Caco-2 (cell line): ENCODE measurements around the gene STON2. TPM values are rescaled to one million over a fixed set of nuclear protein-coding genes. Genes with fewer than 3 reads are reported as not detected.

Experiments used
- BruUV-seq: library from RNA; stranded (reverse); fragments of 400-500 nt; replicated peaks from 2 replicates; lab custom pipeline; 2021; lab: Mats Ljungman, UMichigan
- CTCF ChIA-PET: fragments of 300-600 bp; sonication (Branson Sonifier 250); formaldehyde crosslinking; loops from one replicate; lab custom pipeline; 2022; ENCODE audit warnings: antibody characterized with exemption; lab: Charles Lee
- POLR2A ChIA-PET: fragments of 300-600 bp; sonication (Branson Sonifier 250); formaldehyde crosslinking; loops from one replicate; lab custom pipeline; 2022; ENCODE audit warnings: antibody characterized with exemption; lab: Charles Lee
- DNase-seq, 2 experiments: peaks; one replicate each; pipeline versions ENCODE4 v3.0.0 to v3.0.0-alpha.2; 2020 to 2022
- H3K27me3 ChIP-seq: replicated peaks from 2 replicates; pipeline ENCODE4 v1.6.0; 2011; ENCODE audit warnings: low read length; ENCODE audit not compliant: control insufficient read depth, insufficient read depth
- H3K36me3 ChIP-seq: 2 replicates; pipeline ENCODE4 v1.5.1; 2011; ENCODE audit warnings: low read length; ENCODE audit not compliant: control insufficient read depth, insufficient read depth
- H3K4me1 ChIP-seq: fragments of 250-450 bp; sonication (Bioruptor Pico); 2 replicates; pipeline ENCODE4 v1.5.1; 2020; ENCODE audit warnings: mild to moderate bottlenecking
- H3K4me3 ChIP-seq: 2 replicates; pipeline ENCODE4 v1.5.1; 2011; ENCODE audit warnings: low read depth, mild to moderate bottlenecking, control low read depth, low read length
- H3K9me3 ChIP-seq: fragments of 250-450 bp; sonication (Bioruptor Pico); 2 replicates; pipeline ENCODE4 v1.5.1; 2020; ENCODE audit warnings: mild to moderate bottlenecking, moderate library complexity
- H3K27ac Mint-ChIP-seq: one replicate; pipeline ENCODE4 v1.8.0; 2022; ENCODE audit warnings: mixed read lengths; ENCODE audit not compliant: unreplicated experiment
- H3K27me3 Mint-ChIP-seq: one replicate; pipeline ENCODE4 v1.8.0; 2022; ENCODE audit warnings: mixed read lengths; ENCODE audit not compliant: insufficient read depth, unreplicated experiment
- H3K36me3 Mint-ChIP-seq: one replicate; pipeline ENCODE4 v1.8.0; 2022; ENCODE audit warnings: mild to moderate bottlenecking, mixed read lengths; ENCODE audit not compliant: insufficient read depth, unreplicated experiment
- H3K4me1 Mint-ChIP-seq: one replicate; pipeline ENCODE4 v1.8.0; 2022; ENCODE audit warnings: low read depth, mixed read lengths; ENCODE audit not compliant: unreplicated experiment
- H3K4me3 Mint-ChIP-seq: one replicate; pipeline ENCODE4 v1.8.0; 2022; ENCODE audit warnings: mild to moderate bottlenecking, moderate library complexity, mixed read lengths; ENCODE audit not compliant: unreplicated experiment
- H3K9me3 Mint-ChIP-seq: one replicate; pipeline ENCODE4 v1.8.0; 2022; ENCODE audit warnings: mixed read lengths; ENCODE audit not compliant: unreplicated experiment
- intact Hi-C: fragments of 100-400 bp; cut with micrococcal nuclease; formaldehyde crosslinking; loops from one replicate; pipeline ENCODE4 v1.10.0; 2022; ENCODE audit not compliant: unreplicated experiment
- total RNA-seq: library from RNA; stranded (reverse); gene quantifications from 2 replicates; pipeline ENCODE4 v1.2.3, GENCODE V29; 2022
- TF ChIP-seq, protein P1 (sequence below), 2 experiments: fragments of 200-600 bp in 1 of 2; IDR thresholded peaks; 1 replicate in 1 of 2; 2 replicates in 1 of 2; pipeline versions ENCODE4 v1.5.1 to v1.8.0; 2011 to 2022; ENCODE audit warnings: antibody characterized with exemption in 1 of 2, control low read depth in 1 of 2, inconsistent platforms in 1 of 2, low read depth in 1 of 2, low read length in 1 of 2, mild to moderate bottlenecking in 1 of 2, moderate library complexity in 1 of 2; ENCODE audit not compliant: insufficient read depth in 1 of 2, severe bottlenecking in 1 of 2, unreplicated experiment in 1 of 2

Gene STON2
- total RNA-seq, 1 experiment from 2014 or later: 43.5 TPM

DNA sequence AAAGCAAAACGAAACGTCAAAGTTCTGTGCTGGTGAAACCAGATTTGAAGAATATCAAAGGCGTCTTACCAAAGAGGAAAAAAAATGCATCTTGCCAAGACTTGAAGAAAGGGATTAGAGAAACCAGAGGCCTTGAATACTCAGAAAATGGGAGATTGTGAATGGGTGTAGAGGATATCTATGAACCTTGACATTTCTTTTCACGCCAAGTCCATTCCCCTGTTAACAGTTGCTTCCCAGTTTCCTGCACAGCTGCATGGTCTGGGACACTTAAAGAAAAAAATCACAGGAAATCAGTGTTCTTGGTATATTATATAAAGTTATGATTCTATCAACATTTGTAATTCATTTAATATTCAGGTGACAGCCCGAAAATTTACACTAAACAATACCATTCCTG, 178.0 kb downstream of the STON2 start:
- peak overlapping the region; percentile 54 for H3K4me3 ChIP-seq
- Mint-ChIP-seq H3K4me3 (peak overlapping the region; percentile 97), H3K4me1 (peaks cover 9% of the 10 kb centered on the region), H3K36me3 (peaks cover 27% of the 10 kb centered on the region), H3K27ac (peak overlapping the region; percentile 98), H3K9me3 (no peaks in the 10 kb centered on the region), H3K27me3 (peaks cover 3% of the 10 kb centered on the region)
- TF ChIP-seq, protein P1, sequence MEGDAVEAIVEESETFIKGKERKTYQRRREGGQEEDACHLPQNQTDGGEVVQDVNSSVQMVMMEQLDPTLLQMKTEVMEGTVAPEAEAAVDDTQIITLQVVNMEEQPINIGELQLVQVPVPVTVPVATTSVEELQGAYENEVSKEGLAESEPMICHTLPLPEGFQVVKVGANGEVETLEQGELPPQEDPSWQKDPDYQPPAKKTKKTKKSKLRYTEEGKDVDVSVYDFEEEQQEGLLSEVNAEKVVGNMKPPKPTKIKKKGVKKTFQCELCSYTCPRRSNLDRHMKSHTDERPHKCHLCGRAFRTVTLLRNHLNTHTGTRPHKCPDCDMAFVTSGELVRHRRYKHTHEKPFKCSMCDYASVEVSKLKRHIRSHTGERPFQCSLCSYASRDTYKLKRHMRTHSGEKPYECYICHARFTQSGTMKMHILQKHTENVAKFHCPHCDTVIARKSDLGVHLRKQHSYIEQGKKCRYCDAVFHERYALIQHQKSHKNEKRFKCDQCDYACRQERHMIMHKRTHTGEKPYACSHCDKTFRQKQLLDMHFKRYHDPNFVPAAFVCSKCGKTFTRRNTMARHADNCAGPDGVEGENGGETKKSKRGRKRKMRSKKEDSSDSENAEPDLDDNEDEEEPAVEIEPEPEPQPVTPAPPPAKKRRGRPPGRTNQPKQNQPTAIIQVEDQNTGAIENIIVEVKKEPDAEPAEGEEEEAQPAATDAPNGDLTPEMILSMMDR (IDR thresholded peaks at IDR 0.05; ENCODE audit: insufficient read depth in 1 of 2, low read depth in 1 of 2, low read length in 1 of 2, severe bottlenecking in 1 of 2, unreplicated experiment in 1 of 2): no peak
- intact Hi-C loops: loop anchor here (5.0 kb wide), 1 partner anchor 310 kb away; the partner anchor contains the start of gene SEL1L
- POLR2A ChIA-PET: no interaction called here
- H3K9me3 ChIP-seq: no peaks in the 10 kb centered on the region
- H3K27me3 ChIP-seq: no peaks in the 10 kb centered on the region
- CTCF ChIA-PET: no interaction called here
- peaks cover 23% of the 10 kb centered on the region for H3K4me1 ChIP-seq
- no peak for DNase-seq
- BruUV-seq: no TSS peak
- H3K36me3 ChIP-seq: no peaks in the 10 kb centered on the region

GRCh38 chr14:81221579-81222102, 178.5 kb downstream of the STON2 start:
- intact Hi-C loops: loop anchor here (2.0 to 5.0 kb wide), 3 partner anchors 215 to 311 kb away; partner anchors contain the start of gene SEL1L
- Mint-ChIP-seq H3K27ac (peak overlapping the region; percentile 98), H3K9me3 (no peaks in the 10 kb centered on the region), H3K27me3 (peaks cover 3% of the 10 kb centered on the region), H3K4me1 (peaks cover 9% of the 10 kb centered on the region), H3K4me3 (peak overlapping the region; percentile 97), H3K36me3 (peaks cover 27% of the 10 kb centered on the region)
- peak overlapping the region; percentile 54 for H3K4me3 ChIP-seq
- peaks cover 23% of the 10 kb centered on the region for H3K4me1 ChIP-seq
- H3K36me3 ChIP-seq: no peaks in the 10 kb centered on the region
- TSS peak; percentile 69 for BruUV-seq
- peak in 1 of 2 experiments; percentile 36 for DNase-seq
- no peaks in the 10 kb centered on the region for H3K27me3 ChIP-seq
- TF ChIP-seq, protein P1 (IDR thresholded peaks at IDR 0.05; ENCODE audit: insufficient read depth in 1 of 2, low read depth in 1 of 2, low read length in 1 of 2, severe bottlenecking in 1 of 2, unreplicated experiment in 1 of 2): no peak
- POLR2A ChIA-PET: interaction anchor here (0.5 to 1.6 kb wide), 7 partner anchors 34 to 312 kb away, joined by 3 to 15 read pairs (median 4); partner anchors contain the start of genes CEP128 and SEL1L
- no peaks in the 10 kb centered on the region for H3K9me3 ChIP-seq
- CTCF ChIA-PET: interaction anchor here (1.2 kb wide), 1 partner anchor 215 kb away, joined by 3 read pairs; no protein-coding TSS in a partner anchor

DNA sequence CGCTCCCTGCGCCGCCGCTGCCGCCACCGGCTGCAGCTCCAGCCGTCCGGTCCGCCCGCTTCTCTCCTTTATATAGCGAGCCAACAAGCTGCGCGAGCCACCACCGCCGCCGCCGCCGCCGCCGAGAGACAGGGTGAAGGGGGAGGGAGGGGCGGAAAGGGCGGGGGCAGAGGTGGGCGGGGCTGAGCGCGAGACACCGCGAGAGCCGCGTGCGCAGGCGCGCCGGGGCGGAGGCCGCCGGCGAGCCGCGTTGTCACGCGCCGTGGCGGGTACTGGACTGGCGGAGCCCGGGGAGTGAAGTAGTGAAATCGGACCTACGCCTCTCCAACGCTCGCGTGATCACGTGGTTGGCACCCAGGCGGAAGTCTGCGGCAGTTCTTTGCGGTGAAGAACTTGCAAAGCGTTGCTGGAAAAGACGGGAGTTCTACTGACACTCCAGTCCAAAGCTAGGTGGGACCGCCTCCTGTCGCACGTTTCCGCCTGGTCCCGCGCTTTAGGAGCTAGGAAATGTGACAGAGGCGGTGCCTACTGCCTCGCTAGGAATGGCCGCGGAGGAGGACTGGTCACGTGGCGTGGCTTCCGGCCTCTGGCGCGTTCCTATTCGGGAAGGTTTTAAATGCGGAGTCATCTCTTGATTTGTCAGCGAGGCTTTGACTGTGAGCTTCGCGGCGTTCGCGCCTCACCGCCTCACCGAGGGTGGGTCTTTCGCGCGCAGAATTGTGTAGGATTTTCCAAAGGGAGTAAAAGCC, 179.1 kb downstream of the STON2 start, which contains the start of gene GTF2A1:
TSS of gene GTF2A1 (minus strand) at position 130 of the 749 bp plus-strand sequence. CDS start 441 bp downstream, outside the sequence.
- H3K9me3 ChIP-seq: no peaks in the 10 kb centered on the region
- TF ChIP-seq, protein P1 (IDR thresholded peaks at IDR 0.05; ENCODE audit: insufficient read depth in 1 of 2, low read depth in 1 of 2, low read length in 1 of 2, severe bottlenecking in 1 of 2, unreplicated experiment in 1 of 2): no peak
- Mint-ChIP-seq H3K27ac (peak within 1 kb of the TSS; percentile 98), H3K36me3 (peaks cover 32% of the 10 kb centered on the region), H3K4me1 (peaks cover 9% of the 10 kb centered on the region), H3K4me3 (peak within 1 kb of the TSS; percentile 97), H3K9me3 (no peaks in the 10 kb centered on the region), H3K27me3 (peaks cover 3% of the 10 kb centered on the region)
- ChIA-PET CTCF (interaction anchor here (1.2 kb wide), 1 partner anchor 215 kb away, joined by 3 read pairs; no protein-coding TSS in a partner anchor), POLR2A (interaction anchor here (0.5 to 1.6 kb wide), 11 partner anchors 33 to 313 kb away, joined by 3 to 15 read pairs (median 5); partner anchors contain the start of genes CEP128 and SEL1L)
- no peaks in the 10 kb centered on the region for H3K27me3 ChIP-seq
- DNase-seq: peak; percentile 95 to 96
- no peaks in the 10 kb centered on the region for H3K36me3 ChIP-seq
- H3K4me1 ChIP-seq: peaks cover 23% of the 10 kb centered on the region
- peak within 1 kb of the TSS; percentile 77 for H3K4me3 ChIP-seq
- BruUV-seq: no TSS peak
- intact Hi-C loops: loop anchor here (1.0 to 5.0 kb wide), 4 partner anchors 216 to 311 kb away; partner anchors contain the start of gene SEL1L
